UCSD-AML1 (cell line): ENCODE results near the gene MGA.

ENCODE experiments used
- DNase-seq: peaks from one replicate; lab custom pipeline; 2025; ENCODE audit not compliant: unreplicated experiment; lab: John Stamatoyannopoulos, UW

MGA gene

DNA sequence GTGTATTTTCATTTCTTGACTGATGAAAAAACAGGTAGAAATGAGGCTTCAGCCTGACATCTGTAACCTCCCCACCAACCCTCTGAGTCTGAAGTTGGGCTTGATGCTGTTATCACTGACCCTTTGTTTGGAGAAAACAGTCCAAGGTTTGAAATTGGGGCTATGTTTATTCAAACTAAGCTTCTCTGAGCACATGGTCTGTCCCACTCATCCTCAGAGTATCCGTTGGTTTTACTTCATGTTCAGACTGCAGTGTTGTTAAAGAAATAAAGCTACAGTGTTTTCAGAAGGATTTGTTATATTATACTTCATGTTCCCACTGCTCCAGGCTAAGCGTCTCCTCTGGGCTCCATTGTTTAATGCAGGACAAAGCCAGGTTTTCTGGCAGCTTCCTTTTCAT lies 120.1 kb downstream of the MGA start:
- no peak for DNase-seq

DNA sequence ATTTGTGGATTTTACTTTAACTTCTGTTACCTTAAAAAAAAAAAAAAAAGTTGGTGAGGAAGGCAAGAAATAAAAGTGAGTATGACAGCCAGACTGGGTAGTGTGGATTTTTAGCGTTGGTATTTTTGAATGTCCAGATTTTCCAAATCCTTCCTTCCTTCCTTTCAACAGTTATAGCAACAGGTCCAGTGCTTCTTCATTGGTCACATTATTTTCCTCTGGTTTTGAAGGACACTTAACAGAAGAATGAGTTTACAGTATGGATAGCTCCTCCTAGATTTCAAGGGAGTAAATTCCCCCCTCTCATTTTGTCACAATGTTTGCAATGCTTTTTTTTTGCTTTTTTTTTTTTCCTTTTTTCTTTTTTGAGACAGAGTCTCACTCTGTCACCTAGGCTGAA lies 120.5 kb downstream of the MGA start:
- no peak for DNase-seq

- peak; percentile 49 for DNase-seq
Measured at GRCh38 chr15:41782371-41783282, 122.4 kb downstream of the MGA start.

DNA sequence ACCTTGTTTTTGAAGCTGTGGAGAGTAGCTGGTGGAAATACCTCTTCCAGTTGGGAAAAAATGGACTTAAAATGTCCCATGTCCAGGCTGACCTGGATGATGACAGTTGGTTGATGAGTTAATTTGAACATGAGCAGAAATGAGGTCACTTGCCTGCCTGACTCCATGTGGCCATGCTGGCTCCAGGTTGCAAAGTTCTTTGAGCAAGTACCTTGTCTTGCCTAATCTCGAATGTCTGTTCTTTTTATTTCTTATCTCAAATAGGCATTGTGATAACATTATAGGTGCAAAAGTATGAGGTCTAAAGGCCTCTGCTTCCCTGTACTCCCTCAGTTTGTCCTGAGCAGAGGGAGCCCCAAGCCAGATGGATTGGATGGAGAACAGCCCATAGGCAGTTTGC lies 123.1 kb downstream of the MGA start:
- DNase-seq: no peak

- DNase-seq: no peak
Measured at GRCh38 chr15:41788262-41788661, 128.1 kb downstream of the MGA start.

- no peak for DNase-seq
Measured at GRCh38 chr15:41789236-41789635, 129.0 kb downstream of the MGA start.

DNA sequence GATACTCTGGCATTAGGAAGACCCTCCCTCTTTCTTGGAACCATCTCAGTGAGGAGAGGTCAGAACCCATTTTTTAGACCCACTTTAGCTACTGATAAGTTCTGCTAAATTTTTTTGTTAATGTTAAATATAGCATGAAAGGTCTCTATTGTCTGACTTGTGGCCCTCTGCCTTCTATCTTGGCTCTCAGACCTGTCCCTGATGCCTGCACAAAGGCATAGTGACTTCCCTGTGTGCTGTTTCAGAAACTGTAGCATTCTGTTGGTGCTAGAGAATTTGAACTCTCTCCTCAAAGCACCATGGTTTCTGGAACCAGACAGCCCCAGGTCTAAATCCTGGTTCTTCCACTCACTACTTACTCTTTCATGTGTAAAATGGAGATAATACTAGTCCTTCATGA lies 129.5 kb downstream of the MGA start:
- no peak for DNase-seq

DNA sequence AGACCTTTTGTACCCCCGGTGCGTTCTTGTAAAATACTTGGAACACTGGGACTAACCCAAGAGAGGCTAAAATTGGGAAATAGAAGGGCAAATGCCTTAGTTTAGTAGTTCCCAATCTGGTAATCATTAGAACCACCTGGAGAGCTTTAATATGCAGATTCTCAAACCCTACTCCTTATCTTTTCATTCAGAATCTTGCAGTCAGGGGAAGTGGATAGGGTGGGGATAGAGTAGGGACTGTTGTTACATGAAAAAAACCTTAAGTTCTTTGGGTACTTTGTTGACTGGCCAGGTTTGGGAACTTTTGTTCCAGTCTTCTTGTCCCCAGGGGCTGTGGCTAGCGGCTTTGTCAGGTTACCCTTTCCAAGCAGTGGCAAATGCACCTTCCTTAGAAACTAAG lies 130.0 kb downstream of the MGA start:
- DNase-seq: no peak

DNA sequence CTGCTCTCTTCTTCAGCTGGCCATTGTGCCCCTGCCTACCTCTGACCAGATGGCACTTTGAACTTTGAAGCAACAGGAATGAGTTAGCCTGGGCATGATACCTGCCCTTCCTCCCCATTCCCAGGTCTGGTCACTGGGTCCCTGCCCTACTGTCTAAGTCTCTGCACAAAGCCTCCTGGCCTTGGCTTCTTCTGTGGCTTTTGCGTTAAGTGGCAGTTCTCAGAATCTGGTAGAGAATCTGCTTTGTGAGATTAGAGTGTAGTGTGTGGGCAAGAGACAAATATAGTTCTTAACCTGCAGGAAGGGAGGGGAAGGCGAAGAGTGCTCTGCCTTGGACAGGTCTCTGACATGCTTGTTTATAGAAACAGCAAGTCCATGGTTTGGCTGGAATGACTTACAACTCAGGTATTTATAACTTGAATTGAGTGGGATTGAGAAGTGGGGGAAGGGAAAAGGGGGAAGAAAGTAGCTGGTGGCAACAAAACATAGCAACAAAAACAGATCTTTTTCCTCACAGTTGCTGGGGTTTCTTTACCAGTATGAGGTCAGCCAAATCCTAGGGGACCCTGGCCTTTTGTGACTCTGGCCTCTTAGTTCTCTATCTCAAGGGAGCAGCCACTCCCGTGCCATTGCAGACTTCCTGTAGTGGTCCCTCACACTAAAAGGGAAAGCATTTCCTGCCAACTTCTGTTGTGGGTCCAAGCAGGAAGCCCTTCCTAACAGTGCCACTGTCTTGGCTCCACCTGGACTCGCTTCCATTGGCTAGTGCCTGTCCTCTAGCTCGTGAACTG lies 130.7 kb downstream of the MGA start:
- DNase-seq: peak; percentile 73

DNA sequence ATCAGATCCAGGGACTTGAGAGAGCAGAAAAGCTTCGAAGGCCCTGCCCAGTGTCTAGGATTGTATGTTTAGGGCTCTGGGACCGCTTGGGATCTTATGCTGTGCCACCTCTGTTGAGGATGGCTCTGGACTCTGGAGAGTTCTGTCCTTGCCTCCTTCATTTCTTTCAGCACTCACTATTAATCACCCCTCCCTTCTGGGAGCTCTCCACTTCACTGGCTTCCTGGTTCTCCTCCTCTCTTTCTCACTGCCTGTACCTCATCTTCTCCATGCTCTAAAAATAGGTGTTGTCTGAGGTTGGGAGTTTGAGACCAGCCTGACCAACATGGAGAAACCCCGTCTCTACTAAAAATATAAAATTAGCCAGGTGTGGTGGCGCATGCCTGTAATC lies 131.3 kb downstream of the MGA start:
- no peak for DNase-seq

GRCh38 chr15:41792000-41792637 lies 131.9 kb downstream of the MGA start:
- no peak for DNase-seq

GRCh38 chr15:41794081-41794480 lies 133.9 kb downstream of the MGA start:
- DNase-seq: no peak

DNA sequence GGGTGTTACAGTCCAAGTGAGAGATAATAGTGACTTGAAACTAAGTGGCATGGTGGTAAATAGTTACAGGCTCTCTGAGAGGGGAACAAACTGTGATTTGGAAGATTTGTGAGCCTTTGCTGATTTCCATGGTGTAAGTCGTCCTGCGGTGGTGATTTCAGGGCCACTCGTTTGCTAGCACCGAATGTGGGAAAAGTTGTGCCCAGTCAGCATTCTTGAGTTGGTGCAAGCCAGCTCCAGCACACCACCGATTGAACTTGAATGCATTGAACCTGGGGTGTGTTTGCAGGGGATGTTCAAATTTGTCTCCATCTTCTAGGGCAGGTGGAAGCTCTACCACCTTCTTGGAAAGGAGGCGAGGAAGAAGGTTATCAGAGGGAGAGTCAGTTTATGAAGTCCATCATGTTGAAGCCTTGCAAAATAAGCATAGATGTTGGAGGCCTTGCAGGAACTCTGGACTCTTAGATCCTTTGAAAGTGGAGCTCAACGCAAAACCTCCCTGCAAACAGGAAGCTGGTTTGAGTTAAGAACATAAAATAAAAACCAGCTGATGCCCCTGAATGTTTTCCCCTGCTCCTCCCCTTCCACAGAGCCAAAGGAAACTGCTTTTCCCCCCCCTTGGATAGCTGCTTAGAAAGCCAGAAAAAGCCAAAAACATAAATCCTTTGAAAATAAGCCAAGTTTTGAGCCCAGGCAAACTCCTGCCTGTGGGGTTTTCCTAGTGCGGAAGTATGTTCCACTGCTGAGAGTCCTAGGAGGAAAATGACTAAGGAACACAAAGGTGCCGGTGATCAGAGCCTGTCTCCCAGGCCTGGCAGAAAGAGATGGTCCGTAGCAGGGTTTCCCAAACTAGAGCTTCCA lies 136.0 kb downstream of the MGA start:
- DNase-seq: no peak

DNA sequence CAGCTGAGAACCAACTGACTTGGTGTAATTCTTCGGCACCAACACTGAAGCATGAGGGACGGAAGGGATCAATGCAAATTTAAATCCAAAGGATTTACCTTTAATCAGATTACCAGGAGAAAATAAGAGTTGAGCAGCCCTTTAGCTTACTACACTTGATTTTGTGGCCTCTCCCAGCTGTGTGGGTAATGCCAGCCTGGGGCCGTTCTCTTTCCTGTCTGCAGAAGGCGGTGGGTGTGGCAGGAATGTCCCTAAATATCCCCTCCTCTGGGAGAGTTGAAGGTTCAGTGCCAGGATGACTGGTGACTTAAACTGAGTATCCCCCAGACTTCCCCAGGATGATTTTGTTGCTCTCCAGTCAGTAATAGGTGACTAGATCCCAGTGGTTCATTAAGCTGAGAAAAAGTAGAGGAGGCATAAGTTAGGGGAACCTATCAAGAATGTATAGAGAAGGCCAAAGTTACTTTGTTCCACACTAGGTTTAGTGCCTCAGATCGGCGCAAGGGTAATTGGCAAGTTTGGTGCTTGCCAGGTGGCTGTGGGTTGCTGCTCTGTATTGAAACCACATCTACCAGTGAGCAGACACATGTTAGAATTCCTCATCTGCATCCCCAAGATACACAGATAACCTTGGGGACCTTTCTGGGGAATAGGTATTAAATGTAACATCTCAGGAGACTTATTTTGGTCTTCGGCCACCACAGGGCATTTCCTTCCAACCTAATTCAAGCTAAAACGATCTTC lies 137.2 kb downstream of the MGA start:
- no peak for DNase-seq

- no peak for DNase-seq
Measured at GRCh38 chr15:41798607-41799487, 138.6 kb downstream of the MGA start.

- no peak for DNase-seq
Measured at GRCh38 chr15:41799488-41799805, 139.2 kb downstream of the MGA start.

DNA sequence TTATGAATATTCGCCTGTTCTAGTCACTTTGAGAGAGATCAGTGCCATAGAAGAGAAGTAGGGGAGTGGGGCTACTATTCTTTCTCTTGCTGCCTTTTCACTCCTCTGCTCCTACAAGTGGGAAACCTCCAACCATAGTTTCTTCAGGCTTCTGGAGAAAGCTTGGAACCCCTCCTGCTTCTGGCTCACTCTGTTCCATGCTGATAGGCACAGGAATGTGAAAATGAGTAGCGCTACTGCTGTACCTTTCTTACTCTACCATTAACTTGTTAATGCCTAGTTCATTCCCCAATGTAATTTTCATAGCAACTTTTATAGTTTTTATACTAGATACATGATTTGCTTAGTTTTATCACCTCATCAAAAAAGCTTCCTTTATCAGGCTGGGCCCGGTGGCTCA lies 141.0 kb downstream of the MGA start:
- DNase-seq: no peak

GRCh38 chr15:41801850-41802455 lies 141.7 kb downstream of the MGA start:
- DNase-seq: no peak

- no peak for DNase-seq
Measured at GRCh38 chr15:41804361-41804760, 144.2 kb downstream of the MGA start.
